RCC 7860 (cell line): ENCODE data around the gene NAIP.
"Not testable (repeated sequence)": the region's sequence is repeated elsewhere in the genome, so short reads cannot be mapped to it uniquely, and the experiment has no call there.

ENCODE experiments used
- DNase-seq: peaks from one replicate; pipeline ENCODE4 v3.0.0-alpha.2; 2015; ENCODE audit warnings: low spot score
- FAIRE-seq: peaks from 2 replicates; lab custom pipeline; 2012; peaks lifted over from hg19 to GRCh38; lab: Jason Lieb, UNC

NAIP gene

DNA sequence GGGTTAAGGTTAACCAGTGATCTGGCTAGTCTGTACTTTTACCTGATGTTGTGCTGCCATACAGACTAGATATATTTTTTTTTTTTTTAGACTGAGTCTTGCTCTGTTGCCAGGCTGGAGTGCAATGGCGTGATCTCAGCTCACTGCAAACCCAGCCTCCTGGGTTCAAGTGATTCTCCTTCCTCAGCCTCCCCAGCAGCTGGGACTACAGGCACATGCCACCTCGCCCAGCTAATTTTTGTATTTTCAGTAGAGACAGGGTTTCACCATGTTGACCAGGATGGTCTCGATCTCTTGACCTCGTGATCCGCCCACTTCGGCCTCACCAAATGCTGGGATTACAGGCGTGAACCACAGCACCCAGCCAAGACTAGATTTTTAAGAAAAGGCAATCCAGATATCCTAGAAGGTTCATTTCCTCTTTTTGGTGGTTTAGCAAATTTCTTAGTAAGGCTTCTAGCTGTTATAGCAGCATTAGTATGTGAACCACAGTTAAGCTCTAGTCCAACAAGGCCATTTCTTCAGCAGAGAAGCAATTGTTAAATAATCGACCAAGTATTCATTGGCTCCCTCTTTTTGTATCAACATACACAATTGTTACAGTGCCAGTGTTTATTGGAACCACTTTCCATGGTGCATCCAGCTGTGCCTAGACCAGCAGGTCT, at the start of gene NAIP:
Gene NAIP (minus strand): TSS at position 51 of the 665 bp plus-strand sequence. CDS start 12,424 bp downstream, outside the sequence.
- not testable (repeated sequence) for DNase-seq, FAIRE-seq

GRCh38 chr5:71067262-71067928, 42.3 kb upstream of the NAIP start, which contains the start of gene GTF2H2:
GTF2H2 (minus strand) TSS chr5:71067676; CDS start chr5:71062763, 4,913 bp downstream.
- FAIRE-seq, DNase-seq: not testable (repeated sequence)

- FAIRE-seq, DNase-seq: not testable (repeated sequence)
These were observed 36.2 kb upstream of the NAIP start for GRCh38 chr5:71061322-71061721.

GRCh38 chr5:71059426-71059825, 34.3 kb upstream of the NAIP start:
- not testable (repeated sequence) for DNase-seq, FAIRE-seq

GRCh38 chr5:71044808-71045207, 19.7 kb upstream of the NAIP start:
- not testable (repeated sequence) for FAIRE-seq, DNase-seq

DNA sequence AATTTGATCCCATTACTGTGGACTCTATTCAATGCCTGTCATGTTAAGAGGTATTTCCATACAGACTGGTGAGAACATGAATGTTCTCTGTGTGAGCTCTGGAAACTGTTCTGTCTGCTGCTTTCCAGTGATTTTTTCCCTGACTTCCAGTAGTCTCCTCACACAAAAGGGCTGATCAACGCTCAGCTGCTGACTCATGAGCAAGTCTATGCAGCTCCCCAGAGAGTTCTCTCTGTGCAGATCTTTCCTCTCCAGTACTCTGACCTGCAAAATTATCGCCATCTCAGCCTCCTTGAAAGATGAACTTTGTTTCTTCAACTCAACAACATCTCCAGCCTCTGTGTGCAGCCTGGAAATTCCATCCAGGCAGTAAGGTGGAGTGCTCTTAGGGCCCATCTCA, 19.0 kb upstream of the NAIP start:
- FAIRE-seq, DNase-seq: not testable (repeated sequence)

DNA sequence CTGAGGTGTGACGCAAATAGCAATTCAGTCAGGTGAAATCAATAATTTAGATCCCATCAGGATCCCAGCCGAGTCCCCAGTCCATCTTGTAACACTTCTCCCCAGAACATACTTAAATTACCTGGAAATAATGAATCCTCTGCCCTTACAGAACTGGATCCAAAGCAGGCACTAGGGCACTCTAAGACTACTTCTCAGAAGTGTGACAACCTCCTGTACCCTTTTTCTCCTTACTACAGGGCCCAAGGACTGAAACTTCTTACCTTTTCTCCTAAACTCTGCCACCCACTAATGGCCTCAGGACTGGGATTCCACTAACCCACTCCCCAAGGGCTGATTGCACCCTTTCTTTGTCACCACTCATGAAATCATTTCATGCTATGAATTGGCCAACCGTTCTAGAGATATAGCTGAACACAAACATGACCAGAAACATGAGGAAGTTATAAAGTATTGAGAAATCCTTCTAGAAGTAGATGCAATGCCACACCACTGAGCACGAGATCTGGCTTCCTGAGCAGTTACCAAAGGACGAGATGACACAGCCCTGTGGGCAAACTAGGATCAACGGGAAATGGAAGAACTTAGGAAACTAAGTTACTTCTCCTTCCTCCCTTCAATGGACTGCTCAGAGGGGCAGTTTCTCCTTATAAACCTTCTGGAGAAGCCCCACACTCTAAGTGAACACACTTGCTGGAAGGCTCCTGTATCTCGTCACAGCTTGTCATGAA, 6.1 kb upstream of the NAIP start:
- DNase-seq, FAIRE-seq: not testable (repeated sequence)

DNA sequence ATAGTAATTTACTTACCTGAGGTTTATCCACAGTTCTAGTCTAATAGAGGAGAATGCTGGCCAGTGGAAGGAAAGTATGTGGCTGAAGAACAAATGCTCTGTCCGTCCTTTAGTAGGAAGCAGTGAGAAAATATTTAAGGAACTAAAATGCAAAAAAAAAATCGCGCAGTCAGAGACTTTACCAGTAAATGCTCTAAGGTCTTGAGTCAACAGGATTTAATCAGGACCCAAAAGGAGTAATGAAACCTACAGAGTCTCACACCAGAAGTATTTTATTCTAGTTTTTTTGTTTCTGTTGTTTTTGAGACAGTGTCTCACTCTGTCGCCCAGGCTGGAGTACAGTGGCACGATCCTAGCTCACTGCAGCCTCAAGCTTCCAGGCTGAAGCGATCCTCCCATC, 4.5 kb downstream of the NAIP start:
- DNase-seq, FAIRE-seq: not testable (repeated sequence)

GRCh38 chr5:71018376-71019005, 6.6 kb downstream of the NAIP start:
- not testable (repeated sequence) for FAIRE-seq

DNA sequence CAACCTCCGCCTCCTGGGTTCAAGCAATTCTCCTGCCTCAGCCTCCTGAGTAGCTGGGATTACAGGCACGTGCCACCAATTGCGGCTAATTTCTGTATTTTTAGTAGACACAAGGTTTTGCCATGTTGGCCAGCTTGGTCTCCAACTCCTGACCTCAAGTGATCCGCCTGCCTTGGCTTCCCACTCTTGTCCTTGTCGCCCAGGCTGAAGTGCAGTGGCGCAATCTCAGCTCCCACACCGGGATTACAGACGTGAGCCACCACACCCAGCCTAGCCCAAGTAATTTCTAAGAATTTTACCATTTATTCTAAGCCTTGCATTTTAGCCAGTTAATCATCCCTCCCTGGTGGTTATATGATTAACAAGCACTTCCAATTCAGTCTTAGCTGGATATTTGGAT, 11.0 kb downstream of the NAIP start:
- DNase-seq (no peak), FAIRE-seq (no peak)

More at GRCh38 chr5:71018376-71019005, 6.6 kb downstream of the NAIP start:
- DNase-seq, result not testable (repeated sequence)

- FAIRE-seq (no peak), DNase-seq (no peak)
These were observed 11.6 kb downstream of the NAIP start for GRCh38 chr5:71013575-71013974.

DNA sequence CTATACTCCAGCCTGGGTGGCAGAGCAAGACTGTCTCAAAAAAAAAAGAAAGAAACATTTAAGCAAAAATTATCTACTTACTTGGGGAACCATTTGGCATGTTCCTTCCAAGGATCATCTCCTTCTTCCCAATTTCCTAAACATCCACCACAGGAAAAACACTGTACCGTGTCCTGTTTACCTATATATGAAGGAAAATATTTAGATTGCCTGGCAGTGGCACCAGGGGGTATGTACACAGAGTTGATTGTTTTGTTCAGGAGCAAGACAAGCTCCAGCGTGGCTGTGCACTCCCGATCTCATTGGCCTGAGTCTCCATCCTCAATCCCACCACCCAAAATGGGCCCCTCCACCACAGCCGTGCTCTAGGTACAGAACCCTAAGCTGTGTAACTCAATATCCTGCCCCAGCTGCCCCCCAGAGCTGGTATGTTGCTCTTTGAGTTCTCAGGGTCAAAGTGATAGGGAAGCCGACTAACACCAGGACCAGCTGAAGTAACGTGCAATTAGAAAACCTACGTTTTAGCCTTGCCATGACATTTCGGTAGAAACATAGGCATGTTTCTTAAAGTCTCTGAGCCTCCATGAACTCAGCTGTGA, 13.8 kb downstream of the NAIP start:
- DNase-seq, result no peak
- no peak for FAIRE-seq

DNA sequence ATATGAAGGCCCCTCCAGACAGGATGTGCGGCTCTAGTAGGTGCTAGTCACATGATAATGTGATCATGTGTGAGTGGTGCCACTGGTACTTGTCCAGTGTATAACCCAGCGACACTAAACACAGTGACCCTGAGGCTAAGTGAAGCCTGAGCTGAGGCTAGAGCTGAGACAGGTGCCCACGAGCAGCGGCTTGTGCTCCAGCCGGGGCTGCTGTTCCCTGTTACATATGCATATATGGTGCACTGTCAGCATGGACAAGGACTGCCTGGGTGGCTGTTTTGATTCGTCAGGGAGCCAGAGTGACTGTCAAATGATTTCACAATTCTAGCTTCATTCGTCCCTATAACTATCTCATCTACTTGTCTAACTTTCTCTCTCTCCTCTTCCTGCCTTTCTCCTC, 18.2 kb downstream of the NAIP start:
- not testable (repeated sequence) for FAIRE-seq

DNA sequence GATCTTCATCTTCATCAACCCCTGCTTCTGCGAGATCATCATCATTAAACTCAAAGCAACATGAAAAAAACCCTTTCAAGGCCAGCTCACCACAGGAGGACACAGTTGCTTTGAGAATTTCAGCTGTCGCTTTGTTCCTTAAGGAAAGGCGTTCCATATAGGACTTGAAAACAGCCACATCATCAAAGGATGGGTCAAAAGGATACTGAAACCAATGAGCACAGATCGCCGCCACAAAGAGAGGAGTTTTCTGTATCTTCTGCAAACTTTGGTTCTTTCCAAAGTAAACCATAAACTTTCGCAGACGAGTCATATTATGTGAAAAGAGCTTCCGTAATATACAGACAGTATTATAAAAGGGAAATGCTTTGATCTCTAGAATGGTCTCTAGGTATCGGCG, 40.3 kb downstream of the NAIP start:
- not testable (repeated sequence) for FAIRE-seq, DNase-seq

More for the DNA sequence above, 18.2 kb downstream of the NAIP start:
- DNase-seq, result not testable (repeated sequence)

- not testable (repeated sequence) for DNase-seq, FAIRE-seq
These were observed 57.9 kb downstream of the NAIP start for GRCh38 chr5:70967220-70967619.

GRCh38 chr5:70964531-70964930, 60.6 kb downstream of the NAIP start:
- FAIRE-seq, DNase-seq: not testable (repeated sequence)

GRCh38 chr5:70953068-70953467, 72.1 kb downstream of the NAIP start:
- FAIRE-seq, DNase-seq: not testable (repeated sequence)

DNA sequence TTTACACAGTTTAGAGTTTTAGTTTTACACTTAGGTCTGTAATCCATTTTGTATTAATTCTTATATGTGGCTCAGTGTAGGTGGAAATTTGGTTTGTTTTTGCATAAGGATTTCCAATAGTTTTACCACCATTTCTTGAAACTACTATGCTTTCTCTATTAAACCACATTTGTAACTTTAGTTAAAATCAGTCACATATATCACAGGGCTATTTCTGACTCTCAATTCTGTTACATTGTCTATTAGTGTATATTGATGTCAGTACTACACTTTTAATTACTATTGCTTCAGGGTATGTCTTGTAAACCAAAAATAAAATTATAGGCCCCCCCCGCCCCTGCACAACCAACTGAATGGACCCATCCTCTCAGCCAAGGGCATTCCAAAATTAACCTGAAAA, 92.6 kb downstream of the NAIP start:
- not testable (repeated sequence) for DNase-seq, FAIRE-seq

DNA sequence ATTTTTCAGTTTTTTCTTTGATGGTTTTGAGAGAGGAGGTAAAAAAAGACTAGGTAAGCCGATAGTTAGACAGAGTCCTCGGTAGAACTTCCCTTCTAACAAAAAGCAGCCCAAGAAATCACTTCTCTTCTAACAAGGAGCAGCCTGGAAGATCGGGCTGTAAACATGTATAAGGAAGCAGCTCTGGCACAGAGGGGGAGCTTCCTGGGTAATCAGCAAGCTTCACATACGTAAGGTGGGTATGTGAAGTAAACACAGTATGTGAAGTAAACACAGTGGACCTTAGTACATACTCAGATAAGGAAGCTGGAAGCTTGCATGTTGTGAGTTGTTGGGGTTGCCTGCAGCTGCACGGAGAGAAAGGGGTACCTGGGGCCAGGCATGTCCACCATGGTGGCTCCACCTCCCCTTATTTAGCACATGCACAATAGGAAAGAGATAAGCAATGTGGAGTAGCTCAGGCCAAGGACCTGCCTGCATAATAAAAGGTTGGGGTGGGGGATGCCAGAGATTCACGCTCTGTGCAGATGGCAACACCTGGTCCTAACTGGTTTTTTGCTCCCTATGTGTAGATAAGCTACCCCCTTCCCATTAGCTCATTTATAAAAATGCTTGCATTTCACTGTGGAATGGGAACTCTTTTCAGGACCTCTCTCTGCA, 93.3 kb downstream of the NAIP start:
- DNase-seq, FAIRE-seq: not testable (repeated sequence)

- not testable (repeated sequence) for FAIRE-seq, DNase-seq
These were observed 100.0 kb downstream of the NAIP start for GRCh38 chr5:70925211-70925562.
